Neuronal stem cell (in vitro differentiated cells): ENCODE data around the gene KLHL7.

Experiments
- DNase-seq: peaks from one replicate; pipeline ENCODE4 v3.0.0-alpha.2; 2013; ENCODE audit warnings: low spot score
- H2AFZ ChIP-seq: one replicate; pipeline ENCODE4 v1.6.1; 2013; ENCODE audit warnings: mild to moderate bottlenecking, low read length, inconsistent platforms
- H2AK5ac ChIP-seq: 2 replicates; pipeline ENCODE4 v1.6.1; 2013; ENCODE audit warnings: low read depth, mild to moderate bottlenecking, inconsistent platforms, low read length, moderate library complexity, mixed read lengths
- H2BK120ac ChIP-seq: 2 replicates; pipeline ENCODE4 v1.6.1; 2013; ENCODE audit warnings: low read depth, mild to moderate bottlenecking, inconsistent platforms, low read length, moderate library complexity, mixed read lengths
- H2BK12ac ChIP-seq: one replicate; pipeline ENCODE4 v1.6.1; 2013; ENCODE audit warnings: low read length, inconsistent platforms
- H2BK15ac ChIP-seq: 2 replicates; pipeline ENCODE4 v1.6.1; 2013; ENCODE audit warnings: mild to moderate bottlenecking, low read length, inconsistent platforms, mixed read lengths
- H2BK5ac ChIP-seq: one replicate; pipeline ENCODE4 v1.6.1; 2013; ENCODE audit warnings: inconsistent platforms, mild to moderate bottlenecking, low read length, moderate library complexity
- H3K14ac ChIP-seq: one replicate; pipeline ENCODE4 v1.6.1; 2013; ENCODE audit warnings: low read length, inconsistent platforms
- H3K18ac ChIP-seq: 2 replicates; pipeline ENCODE4 v1.6.1; 2013; ENCODE audit warnings: low read length, inconsistent platforms
- H3K23ac ChIP-seq: 2 replicates; pipeline ENCODE4 v1.6.1; 2013; ENCODE audit warnings: low read depth, mild to moderate bottlenecking, mixed read lengths, low read length, inconsistent platforms; ENCODE audit not compliant: poor library complexity
- H3K27ac ChIP-seq: replicated peaks from 3 replicates; pipeline ENCODE4 v1.5.1; 2013; ENCODE audit warnings: low read length, inconsistent platforms
- H3K27me3 ChIP-seq, 3 experiments: 2 replicates each; pipeline ENCODE4 v1.6.1; 2013; ENCODE audit warnings: low read length in 3 of 3, mild to moderate bottlenecking in 2 of 3, inconsistent platforms in 1 of 3, low read depth in 1 of 3, mixed read lengths in 1 of 3, moderate library complexity in 1 of 3; ENCODE audit not compliant: control insufficient read depth in 3 of 3, insufficient read depth in 3 of 3
- H3K36me3 ChIP-seq, 2 donors: replicated peaks in 1 of 2; 2 replicates each; pipeline ENCODE4 v1.6.1; 2013; ENCODE audit warnings: low read length in 2 of 2; ENCODE audit not compliant: control insufficient read depth in 2 of 2, insufficient read depth in 2 of 2
- H3K4ac ChIP-seq: 2 replicates; pipeline ENCODE4 v1.6.1; 2013; ENCODE audit warnings: inconsistent platforms, mild to moderate bottlenecking, low read length, moderate library complexity
- H3K4me1 ChIP-seq, 2 donors: 1 replicate in 1 of 2; 2 replicates in 1 of 2; pipeline ENCODE4 v1.6.1; 2013; ENCODE audit warnings: low read length in 2 of 2, low read depth in 1 of 2; ENCODE audit not compliant: control insufficient read depth in 2 of 2, insufficient read depth in 1 of 2
- H3K4me2 ChIP-seq: one replicate; pipeline ENCODE4 v1.6.1; 2013; ENCODE audit warnings: mild to moderate bottlenecking, low read length, inconsistent platforms; ENCODE audit not compliant: insufficient read depth, poor library complexity, severe bottlenecking
- H3K4me3 ChIP-seq, 2 donors: 2 replicates each; pipeline ENCODE4 v1.5.1; 2013; ENCODE audit warnings: low read length in 2 of 2, mild to moderate bottlenecking in 2 of 2, inconsistent platforms in 1 of 2, moderate library complexity in 1 of 2
- H3K79me1 ChIP-seq: one replicate; pipeline ENCODE4 v1.6.1; 2013; ENCODE audit warnings: low read depth, mild to moderate bottlenecking, inconsistent platforms, low read length, moderate library complexity
- H3K9ac ChIP-seq: one replicate; pipeline ENCODE4 v1.6.1; 2013; ENCODE audit warnings: mild to moderate bottlenecking, low read depth, low read length, inconsistent platforms; ENCODE audit not compliant: poor library complexity
- H3K9me3 ChIP-seq, 2 donors: replicated peaks in 1 of 2; 2 replicates each; pipeline versions ENCODE3 to v1.6.1; 2013; ENCODE audit warnings: low read length in 2 of 2, mild to moderate bottlenecking in 2 of 2, inconsistent platforms in 1 of 2, low read depth in 1 of 2, mixed read lengths in 1 of 2, moderate library complexity in 1 of 2; ENCODE audit not compliant: control insufficient read depth in 2 of 2, insufficient read depth in 1 of 2
- H4K8ac ChIP-seq: one replicate; pipeline ENCODE4 v1.6.1; 2013; ENCODE audit warnings: low read depth, mild to moderate bottlenecking, inconsistent platforms, low read length, moderate library complexity
- H4K91ac ChIP-seq: one replicate; pipeline ENCODE4 v1.6.1; 2013; ENCODE audit warnings: low read length, low read depth, mild to moderate bottlenecking, inconsistent platforms; ENCODE audit not compliant: poor library complexity
- WGBS, 2 donors: extraction: QIAGEN DNeasy Blood & Tissue Kit; methylation state at CpG; one replicate each; pipeline ENCODE4 v1.1.7; 2013; ENCODE audit warnings: missing lambda C conversion rate in 2 of 2, mixed read lengths in 1 of 2; ENCODE audit not compliant: insufficient read length in 2 of 2, insufficient replicate concordance in 1 of 2; ENCODE audit errors: extremely low coverage in 2 of 2; 5-methylcytosine and 5-hydroxymethylcytosine counted together

KLHL7 gene

GRCh38 chr7:23121165-23121564, 15.6 kb downstream of the KLHL7 start:
- no peak overlapping the region for H3K4me2 ChIP-seq
- peaks cover 9 to 19% of the 10 kb centered on the region in 2 donors for H3K4me1 ChIP-seq

GRCh38 chr7:23123007-23123406, 17.4 kb downstream of the KLHL7 start:
- H3K9me3 ChIP-seq, result no peaks in the 10 kb centered on the region
- H3K36me3 ChIP-seq, result peaks cover 20 to 76% of the 10 kb centered on the region in 2 donors
- peaks cover 4% of the 10 kb centered on the region in 2 donors for H3K4me1 ChIP-seq
- H2BK5ac ChIP-seq, result no peak overlapping the region
- no peak overlapping the region for H3K18ac ChIP-seq
- H3K79me1 ChIP-seq, result peaks cover 1% of the 10 kb centered on the region
- WGBS, 2 donors, result no CpG with 5 or more reads among the region's 2 CpGs
- H2AFZ ChIP-seq, result no peak overlapping the region
- no peak overlapping the region for H3K4me3 ChIP-seq
- H3K9ac ChIP-seq, result no peak overlapping the region
- H2BK120ac ChIP-seq, result no peak overlapping the region
- H2BK12ac ChIP-seq, result no peak overlapping the region
- H3K23ac ChIP-seq, result no peak overlapping the region
- no peak overlapping the region for H2AK5ac ChIP-seq
- no peak overlapping the region for H3K14ac ChIP-seq
- H3K4ac ChIP-seq, result no peak overlapping the region
- no peak for DNase-seq
- H4K8ac ChIP-seq, result no peak overlapping the region
- no peaks in the 10 kb centered on the region for H3K27me3 ChIP-seq
- H4K91ac ChIP-seq, result no peak overlapping the region
- no peak overlapping the region for H3K4me2 ChIP-seq
- no peak overlapping the region for H2BK15ac ChIP-seq
- no peak overlapping the region for H3K27ac ChIP-seq

More at GRCh38 chr7:23121165-23121564, 15.6 kb downstream of the KLHL7 start:
- Histone ChIP-seq H3K4ac (no peak overlapping the region), H2AFZ (no peak overlapping the region), H3K18ac (no peak overlapping the region), H2BK5ac (no peak overlapping the region), H3K79me1 (peaks cover 1% of the 10 kb centered on the region), H3K36me3 (peaks cover 9 to 59% of the 10 kb centered on the region in 2 donors), H3K14ac (no peak overlapping the region), H3K23ac (no peak overlapping the region), H3K27me3 (no peaks in the 10 kb centered on the region), H2BK12ac (no peak overlapping the region), H4K8ac (no peak overlapping the region), H4K91ac (no peak overlapping the region), H3K9ac (no peak overlapping the region), H3K4me3 (no peak overlapping the region), H2AK5ac (no peak overlapping the region), H2BK15ac (no peak overlapping the region), H3K27ac (no peak overlapping the region), H3K9me3 (no peaks in the 10 kb centered on the region), H2BK120ac (no peak overlapping the region)
- no CpG with 5 or more reads among the region's 4 CpGs for WGBS, 2 donors
- no peak for DNase-seq

- Histone ChIP-seq H3K4me2 (no peak overlapping the region), H2BK12ac (no peak overlapping the region), H3K79me1 (peaks cover 1% of the 10 kb centered on the region), H3K4me1 (no peaks in the 10 kb centered on the region), H3K23ac (no peak overlapping the region), H3K36me3 (peaks cover 20 to 76% of the 10 kb centered on the region in 2 donors), H3K9ac (no peak overlapping the region), H2AFZ (no peak overlapping the region), H3K14ac (no peak overlapping the region), H4K91ac (no peak overlapping the region), H2BK5ac (no peak overlapping the region), H3K27me3 (no peaks in the 10 kb centered on the region), H3K4ac (no peak overlapping the region), H2BK15ac (no peak overlapping the region), H3K18ac (no peak overlapping the region), H4K8ac (no peak overlapping the region), H3K27ac (no peak overlapping the region), H3K4me3 (no peak overlapping the region), H3K9me3 (no peaks in the 10 kb centered on the region), H2AK5ac (no peak overlapping the region), H2BK120ac (no peak overlapping the region)
- no CpG with 5 or more reads among the region's 5 CpGs for WGBS, 2 donors
- DNase-seq, result no peak
These were observed 17.9 kb downstream of the KLHL7 start for GRCh38 chr7:23123465-23123864.

DNA sequence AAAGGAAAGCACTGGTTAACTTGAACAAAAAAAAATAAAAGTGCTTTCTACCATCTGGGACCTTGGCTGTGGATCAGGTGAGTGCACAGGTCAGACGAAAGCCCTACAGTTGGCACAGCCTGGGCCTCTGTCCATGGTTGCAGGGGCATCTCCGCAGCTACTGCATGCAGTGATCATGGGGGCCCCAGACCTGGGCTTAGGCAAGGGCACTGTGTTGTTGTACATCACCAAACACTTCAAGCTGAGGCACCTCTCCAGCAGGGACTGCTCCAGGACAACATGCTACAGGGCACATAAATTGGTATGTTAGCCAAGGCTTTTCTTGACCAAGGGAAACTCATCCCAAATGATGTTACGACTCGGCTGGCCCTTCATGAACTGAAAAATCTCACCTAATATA, 23.5 kb downstream of the KLHL7 start:
- H3K23ac ChIP-seq, result no peak overlapping the region
- no peak overlapping the region for H2BK5ac ChIP-seq
- H2BK15ac ChIP-seq, result no peak overlapping the region
- H3K79me1 ChIP-seq, result no peaks in the 10 kb centered on the region
- H4K8ac ChIP-seq, result no peak overlapping the region
- H3K14ac ChIP-seq, result no peak overlapping the region
- H3K36me3 ChIP-seq, result peaks cover 27 to 82% of the 10 kb centered on the region in 2 donors
- H3K27ac ChIP-seq, result no peak overlapping the region
- no peak overlapping the region for H3K18ac ChIP-seq
- no peaks in the 10 kb centered on the region for H3K4me1 ChIP-seq
- H2BK120ac ChIP-seq, result no peak overlapping the region
- WGBS, 2 donors, result no CpG with 5 or more reads among the region's 4 CpGs
- H3K4me3 ChIP-seq, result no peak overlapping the region
- H3K27me3 ChIP-seq, result no peaks in the 10 kb centered on the region
- no peak overlapping the region for H3K9ac ChIP-seq
- no peak overlapping the region for H4K91ac ChIP-seq
- no peak for DNase-seq
- H2AK5ac ChIP-seq, result no peak overlapping the region
- no peak overlapping the region for H2AFZ ChIP-seq
- no peak overlapping the region for H2BK12ac ChIP-seq
- no peak overlapping the region for H3K4ac ChIP-seq
- H3K4me2 ChIP-seq, result no peak overlapping the region
- H3K9me3 ChIP-seq, result peaks cover 0 to 17% of the 10 kb centered on the region in 2 donors
